ENCODE measurements around the gene C1QTNF8.

C1QTNF8 gene

GRCh38 chr16:1127101-1127500 is 31.1 kb upstream of the C1QTNF8 start:
- DNase-seq: no peak

DNA sequence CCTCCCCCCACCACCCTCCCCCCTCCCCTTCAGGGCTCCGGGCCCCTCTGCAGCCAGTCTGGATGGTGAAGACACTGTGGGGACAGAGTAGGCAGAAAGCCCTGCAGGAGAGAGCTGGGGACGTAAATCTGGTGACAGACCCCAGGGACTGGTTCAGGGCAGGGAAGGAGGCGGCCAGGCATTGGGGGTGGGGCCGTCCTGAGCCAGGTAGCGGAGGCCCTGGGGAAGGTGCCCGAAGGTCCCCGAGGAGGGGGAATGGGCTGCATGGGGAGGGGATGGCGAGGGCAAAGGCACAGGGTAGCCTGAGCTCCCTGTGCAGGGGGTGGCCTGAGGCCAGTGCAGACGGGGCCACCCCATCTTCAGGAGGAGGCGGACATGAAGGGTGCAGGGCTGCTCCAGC is 30.5 kb upstream of the C1QTNF8 start:
- DNase-seq: no peak

DNA sequence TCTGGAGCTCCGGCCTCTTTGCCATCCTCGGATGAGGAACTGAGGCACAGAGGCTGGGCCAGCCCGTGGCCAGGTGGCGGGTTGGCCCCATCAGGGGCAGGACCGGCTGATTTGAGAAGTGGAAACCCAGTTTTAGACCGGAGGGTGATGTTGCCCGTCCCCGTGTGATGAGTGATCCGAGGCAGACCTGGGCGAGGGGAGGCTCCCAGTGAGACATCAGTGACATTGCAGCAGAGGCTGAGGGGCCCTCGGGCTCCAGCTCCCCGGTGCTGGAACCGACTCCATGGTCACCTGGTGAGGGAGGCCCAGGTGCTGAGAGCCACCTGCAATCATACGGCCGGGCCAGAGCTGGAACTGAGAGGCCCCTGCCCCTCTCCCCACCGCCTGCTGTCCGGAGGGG is 30.0 kb upstream of the C1QTNF8 start:
- DNase-seq: no peak

DNA sequence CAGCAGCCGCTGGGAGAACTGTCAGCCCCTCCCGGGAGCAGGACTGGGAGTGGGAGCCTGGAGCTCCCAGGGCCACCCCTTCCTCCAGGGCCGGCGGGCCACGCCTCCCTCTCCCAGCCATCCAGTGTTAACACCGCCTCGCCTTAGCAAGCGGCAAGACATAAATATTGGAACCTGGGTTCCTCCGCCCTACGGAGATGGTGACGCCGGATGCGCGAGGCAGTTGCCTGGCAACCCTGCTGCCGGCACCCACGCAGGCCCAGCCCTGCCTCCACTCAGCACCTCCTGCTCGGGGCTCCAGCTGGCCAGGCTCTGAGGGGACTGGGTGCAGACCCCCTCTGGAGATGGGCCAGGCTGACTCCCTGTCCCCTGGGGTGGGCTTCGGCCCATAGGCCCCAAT is 29.4 kb upstream of the C1QTNF8 start:
- no peak for DNase-seq

DNA sequence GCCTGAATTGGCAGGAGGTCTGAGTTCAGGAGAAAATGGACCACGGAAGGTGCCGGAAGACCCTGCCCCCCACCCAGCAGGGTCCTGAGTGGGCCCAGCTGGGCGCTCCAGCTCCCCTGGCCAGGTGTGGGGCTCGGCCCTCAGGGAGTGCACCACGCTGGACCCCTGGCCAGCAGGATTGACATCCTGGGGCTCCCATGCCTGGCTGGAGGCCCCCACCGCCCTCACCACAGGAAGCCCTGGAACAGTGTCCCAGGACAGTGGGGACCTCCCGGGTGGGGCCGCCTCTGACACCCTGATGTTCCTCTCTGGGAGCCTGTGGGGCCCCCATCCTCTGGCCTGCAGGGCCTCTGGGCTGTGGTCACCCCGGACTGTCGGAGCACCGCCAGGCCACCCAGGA is 28.8 kb upstream of the C1QTNF8 start:
- no peak for DNase-seq

DNA sequence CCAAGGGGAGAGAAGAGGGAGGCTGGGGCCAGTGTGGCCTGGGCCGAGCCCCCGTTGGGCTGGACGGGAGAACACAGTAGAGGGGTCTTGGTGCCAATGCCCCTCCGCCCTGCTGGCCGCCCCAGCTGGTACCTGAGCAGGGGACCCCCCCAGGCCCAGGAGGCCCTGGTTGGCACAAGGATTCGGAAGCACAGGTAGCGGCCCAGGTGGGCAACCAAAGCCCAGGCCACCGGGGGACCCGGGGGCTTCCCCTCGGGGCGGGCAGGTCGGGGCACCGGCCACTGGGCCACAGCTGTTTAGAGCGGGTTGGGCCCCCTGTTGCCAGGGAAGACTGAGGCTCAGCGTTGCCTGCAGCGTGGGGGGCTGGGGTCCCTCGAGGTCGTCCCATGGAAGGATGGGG is 28.2 kb upstream of the C1QTNF8 start:
- no peak for DNase-seq

GRCh38 chr16:1123525-1124230 is 27.6 kb upstream of the C1QTNF8 start:
- DNase-seq: no peak

- DNase-seq: no peak
Measured at GRCh38 chr16:1122398-1122765, 26.3 kb upstream of the C1QTNF8 start.

- DNase-seq: no peak
Measured at GRCh38 chr16:1121601-1122397, 25.8 kb upstream of the C1QTNF8 start.

DNA sequence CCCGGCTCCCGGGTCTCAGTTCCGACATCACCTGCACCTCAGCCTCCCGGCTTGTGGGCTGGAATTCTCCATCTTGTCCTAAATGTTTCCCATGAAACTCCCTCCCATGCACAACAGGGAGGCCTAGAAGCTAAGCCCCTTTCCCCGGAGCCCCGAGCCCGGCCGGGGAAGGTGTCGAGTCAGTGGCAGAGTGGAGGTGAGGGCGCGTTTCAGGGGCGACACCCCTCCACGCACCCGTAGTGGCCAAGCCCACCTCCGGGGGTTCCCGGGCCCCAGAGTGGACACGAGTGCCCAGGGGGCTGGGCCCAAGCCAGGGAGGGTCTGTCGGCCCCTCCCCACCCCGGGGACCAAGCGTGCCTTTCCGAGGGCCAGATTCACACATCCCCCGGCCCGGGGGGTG is 25.0 kb upstream of the C1QTNF8 start:
- DNase-seq: no peak

DNA sequence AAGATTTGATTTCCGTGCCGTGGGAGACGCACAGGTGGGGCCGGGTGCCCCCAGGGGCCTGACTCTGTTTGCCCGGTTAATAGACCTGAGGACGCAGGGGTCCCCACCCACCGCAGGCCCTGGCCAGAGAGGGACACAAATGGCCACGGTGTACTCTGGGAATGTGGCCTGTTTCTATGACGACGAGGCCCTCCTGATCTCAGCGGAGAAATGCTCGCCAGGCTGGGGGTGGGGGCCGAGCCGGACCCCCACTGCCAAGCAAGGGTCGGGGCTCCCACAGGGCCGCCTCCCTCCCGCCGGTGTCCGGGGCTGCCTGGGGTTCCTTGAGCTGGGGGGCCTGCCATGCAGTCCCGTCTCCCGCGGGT is 24.5 kb upstream of the C1QTNF8 start:
- no peak for DNase-seq

GRCh38 chr16:1119766-1120576 is 23.9 kb upstream of the C1QTNF8 start:
- no peak for DNase-seq

DNA sequence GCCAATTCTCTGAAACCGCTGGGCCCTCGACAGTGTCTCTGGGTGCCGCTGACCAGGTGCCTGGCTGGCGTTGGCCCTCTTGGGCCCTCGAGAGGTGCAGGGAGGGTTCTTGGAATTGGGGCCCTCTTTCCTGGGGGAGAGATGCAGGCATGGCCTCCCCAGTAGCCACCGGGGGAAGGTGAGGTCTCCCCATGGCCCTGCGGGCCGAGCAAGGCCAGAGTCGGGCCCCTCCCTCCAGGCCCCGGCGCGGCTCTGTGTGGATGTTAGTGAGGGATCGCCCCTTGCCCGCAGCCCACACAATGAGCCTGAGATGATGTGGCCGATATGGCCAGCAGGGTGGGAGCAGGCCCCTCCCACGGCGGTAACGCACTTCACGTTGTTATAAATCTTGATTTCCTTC is 23.1 kb upstream of the C1QTNF8 start:
- no peak for DNase-seq

DNA sequence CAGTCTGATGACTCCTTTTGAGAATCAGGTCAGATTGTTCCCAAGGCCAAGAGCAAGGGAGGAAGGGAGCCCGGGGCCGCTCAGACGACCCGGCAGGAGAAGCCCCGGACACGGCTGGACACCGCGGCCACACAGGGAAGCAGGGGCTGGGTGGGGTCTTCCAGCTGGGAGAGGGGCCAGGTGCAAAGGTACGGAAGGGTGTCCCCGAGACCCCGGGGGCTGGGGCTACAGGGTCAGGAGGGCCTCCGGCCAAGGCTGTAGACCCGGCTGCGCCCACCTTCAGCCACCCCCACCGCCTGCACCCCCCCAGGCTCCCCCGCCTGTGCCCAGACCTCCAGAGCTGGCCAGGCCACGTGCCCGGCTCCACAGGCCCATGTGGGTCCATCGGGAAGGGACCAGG is 21.9 kb upstream of the C1QTNF8 start:
- DNase-seq: no peak

- DNase-seq: no peak
Measured at GRCh38 chr16:1117176-1117900, 21.3 kb upstream of the C1QTNF8 start.

- no peak for DNase-seq
Measured at GRCh38 chr16:1116693-1117077, 20.6 kb upstream of the C1QTNF8 start.

DNA sequence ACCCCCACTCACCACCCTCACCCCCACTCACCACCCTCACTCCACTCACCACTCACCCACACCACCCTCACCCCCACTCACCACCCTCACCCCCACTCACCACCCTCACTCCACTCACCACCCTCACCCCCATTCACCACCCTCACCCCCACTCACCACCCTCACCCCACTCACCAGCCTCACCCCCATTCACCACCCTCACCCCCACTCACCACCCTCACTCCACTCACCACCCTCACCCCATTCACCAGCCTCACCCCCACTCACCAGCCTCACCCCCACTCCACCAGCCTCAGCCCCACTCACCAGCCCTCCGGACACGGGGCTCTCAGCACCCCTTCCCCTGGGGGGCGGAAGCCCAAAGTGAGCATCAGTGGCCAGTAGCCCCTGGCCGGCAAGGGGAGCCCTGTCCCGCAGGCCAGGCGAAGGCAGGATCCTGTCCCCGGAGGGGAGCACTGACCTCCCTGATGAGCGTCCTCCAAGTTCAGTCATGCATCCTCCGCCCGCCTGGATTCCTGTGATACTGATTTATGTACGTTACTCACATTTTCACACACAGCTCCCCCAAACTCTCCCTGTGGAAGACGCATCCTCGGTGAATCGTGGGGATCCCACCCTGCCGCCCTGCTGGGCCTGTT is 18.0 kb upstream of the C1QTNF8 start:
- no peak for DNase-seq

DNA sequence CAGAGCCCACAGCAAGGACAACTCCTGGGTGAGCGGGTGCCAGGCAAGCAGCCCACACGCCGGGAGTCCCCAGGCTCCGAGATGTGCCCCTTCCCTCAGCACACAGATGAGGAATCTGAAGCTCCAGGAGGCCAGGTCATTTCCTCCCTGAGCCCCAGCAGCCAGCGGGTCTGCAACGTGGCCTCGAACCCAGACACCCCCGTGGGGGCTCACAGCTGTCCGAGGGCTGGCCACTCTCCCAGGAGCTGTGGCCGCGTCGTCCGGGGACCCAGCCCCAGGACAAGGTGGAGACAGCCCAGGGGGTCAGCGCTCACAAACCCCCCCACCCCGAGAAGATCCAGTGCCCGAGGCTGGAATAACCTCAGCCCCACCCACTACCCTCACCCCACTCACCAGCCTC is 17.4 kb upstream of the C1QTNF8 start:
- DNase-seq: no peak

GRCh38 chr16:1112506-1113184 is 16.6 kb upstream of the C1QTNF8 start:
- DNase-seq: no peak

- no peak for DNase-seq
Measured at GRCh38 chr16:1109648-1110047, 13.6 kb upstream of the C1QTNF8 start.

- DNase-seq: no peak
Measured at GRCh38 chr16:1108299-1109252, 12.5 kb upstream of the C1QTNF8 start.

All from left hindlimb (tissue), 1 donor.